ENCODE results near the gene ZBED4.

DNA sequence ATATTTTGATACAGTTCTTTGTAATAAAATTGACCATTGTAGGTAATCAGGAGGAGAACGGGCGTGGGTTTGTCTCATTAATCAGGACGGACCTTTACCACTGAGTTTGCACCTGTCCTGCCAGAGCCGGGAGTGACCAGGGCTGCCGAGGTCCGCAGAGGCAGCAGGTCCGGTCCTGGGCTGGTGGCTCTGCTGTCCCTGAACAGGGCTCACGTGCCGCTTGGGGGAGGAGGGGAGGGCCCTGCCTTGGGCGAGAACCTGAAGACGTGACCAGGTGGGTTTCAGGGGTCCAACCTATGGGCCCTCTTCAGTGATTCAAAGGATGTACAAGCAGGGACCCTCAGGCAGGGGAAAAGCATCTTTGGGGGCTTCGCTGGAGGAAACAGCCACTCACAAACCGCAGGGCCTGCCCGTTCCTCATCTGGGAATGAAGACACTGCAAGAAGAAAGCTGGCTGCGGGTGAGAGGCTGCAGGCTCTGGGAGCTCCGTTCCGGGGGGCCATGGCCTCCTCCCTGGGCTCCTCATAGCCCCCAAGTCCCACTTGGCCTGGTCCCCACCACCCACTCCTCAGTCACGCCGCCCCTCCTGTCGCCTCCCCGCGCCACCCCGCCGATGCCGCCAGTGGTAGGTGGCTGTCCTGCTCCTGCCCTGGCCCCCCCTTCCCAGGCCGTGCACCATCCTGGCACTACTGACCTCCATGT, 74.0 kb downstream of the ZBED4 start:
- no peak for TF ChIP-seq CTCF (IDR thresholded peaks at IDR 0.05; ENCODE audit: low read length)
- no peak for TF ChIP-seq EZH2 (optimal IDR thresholded peaks at IDR 0.05; ENCODE audit: low read depth, low read length)
- no peak for TF ChIP-seq EZH2phosphoT487 (IDR thresholded peaks at IDR 0.05; ENCODE audit: low read length)
